HEK293T (cell line): Measurements from ENCODE around the gene LPIN1.

Experiments
- ARNT ChIP-seq: fragments of 450-650 bp; IDR thresholded peaks from 2 replicates; pipeline ENCODE4 v1.6.1; 2017; ENCODE audit warnings: mild to moderate bottlenecking
- BHLHE40 ChIP-seq: fragments of 450-650 bp; IDR thresholded peaks from 2 replicates; pipeline ENCODE4 v1.6.1; 2016; ENCODE audit warnings: mild to moderate bottlenecking, moderate library complexity, borderline replicate concordance
- ELF4 ChIP-seq: fragments of 450-650 bp; IDR thresholded peaks from 2 replicates; pipeline ENCODE4 v1.6.1; 2017; ENCODE audit warnings: antibody characterized with exemption
- FOXA1 ChIP-seq: fragments of 450-650 bp; IDR thresholded peaks from 2 replicates; pipeline ENCODE4 v1.6.1; 2016; ENCODE audit warnings: mild to moderate bottlenecking
- FOXK2 ChIP-seq: fragments of 450-650 bp; IDR thresholded peaks from 2 replicates; pipeline ENCODE4 v1.6.1; 2016; ENCODE audit warnings: mild to moderate bottlenecking
- FOXM1 ChIP-seq: fragments of 450-650 bp; IDR thresholded peaks from 2 replicates; pipeline ENCODE4 v1.6.1; 2017; ENCODE audit warnings: mild to moderate bottlenecking, borderline replicate concordance
- HDGF ChIP-seq: fragments of 450-650 bp; IDR thresholded peaks from 2 replicates; pipeline ENCODE4 v1.6.1; 2017; ENCODE audit warnings: antibody characterized with exemption, borderline replicate concordance
- L3MBTL2 ChIP-seq: fragments of 450-650 bp; conservative IDR thresholded peaks from 2 replicates; pipeline ENCODE4 v1.6.1; 2016; ENCODE audit warnings: mild to moderate bottlenecking
- SP1 ChIP-seq: fragments of 450-650 bp; IDR thresholded peaks from 2 replicates; pipeline ENCODE4 v1.6.1; 2017
- SUZ12 ChIP-seq: fragments of 450-650 bp; IDR thresholded peaks from 2 replicates; pipeline ENCODE4 v1.6.1; 2016; ENCODE audit warnings: mild to moderate bottlenecking
- TARDBP ChIP-seq: fragments of 450-650 bp; IDR thresholded peaks from 2 replicates; pipeline ENCODE4 v1.6.1; 2016
- ZNF384 ChIP-seq: fragments of 450-650 bp; IDR thresholded peaks from 2 replicates; pipeline ENCODE4 v1.6.1; 2016
- TF ChIP-seq, protein P1 (sequence below): fragments of 450-650 bp; IDR thresholded peaks from 2 replicates; pipeline ENCODE4 v1.6.1; 2016

DNA sequence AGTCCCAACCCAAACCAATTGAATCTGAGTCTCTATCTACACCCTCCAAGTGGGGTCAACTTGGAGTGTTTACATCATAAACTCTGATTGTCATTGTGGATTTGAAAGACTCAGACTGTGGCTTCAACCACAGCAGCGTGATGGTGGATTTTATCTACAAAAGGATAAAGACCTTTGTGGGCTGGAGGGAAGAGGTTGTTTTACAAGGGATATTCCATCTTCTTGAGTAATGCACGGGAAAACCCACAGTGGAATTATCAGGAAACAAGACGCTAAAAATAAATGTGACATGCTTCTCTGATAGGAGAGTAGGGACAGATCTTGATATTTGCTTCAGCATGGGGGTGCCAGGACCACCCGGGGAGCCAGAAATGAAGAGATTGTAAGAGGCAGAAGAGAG, 93.5 kb downstream of the LPIN1 start:
- TF ChIP-seq TARDBP (no peak), L3MBTL2 (no peak), HDGF (no peak), SP1 (no peak), BHLHE40 (no peak), FOXA1 (no peak), FOXM1 (no peak), FOXK2 (no peak), ZNF384 (no peak), ARNT (no peak), SUZ12 (no peak), ELF4 (no peak)
- TF ChIP-seq, protein P1, sequence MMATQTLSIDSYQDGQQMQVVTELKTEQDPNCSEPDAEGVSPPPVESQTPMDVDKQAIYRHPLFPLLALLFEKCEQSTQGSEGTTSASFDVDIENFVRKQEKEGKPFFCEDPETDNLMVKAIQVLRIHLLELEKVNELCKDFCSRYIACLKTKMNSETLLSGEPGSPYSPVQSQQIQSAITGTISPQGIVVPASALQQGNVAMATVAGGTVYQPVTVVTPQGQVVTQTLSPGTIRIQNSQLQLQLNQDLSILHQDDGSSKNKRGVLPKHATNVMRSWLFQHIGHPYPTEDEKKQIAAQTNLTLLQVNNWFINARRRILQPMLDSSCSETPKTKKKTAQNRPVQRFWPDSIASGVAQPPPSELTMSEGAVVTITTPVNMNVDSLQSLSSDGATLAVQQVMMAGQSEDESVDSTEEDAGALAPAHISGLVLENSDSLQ, result no peak
